Right lobe of liver (tissue), 6 donors: Measurements from ENCODE around the gene PIK3C2B. TPM values are rescaled to one million over a fixed set of nuclear protein-coding genes. Genes with fewer than 3 reads are reported as not detected.

Experiments
- ATAC-seq, 4 donors: fragments of 200-7000 bp; cut with Tn5 transposase; one replicate each; pipeline ENCODE4 v1.9.1; 2020; ENCODE audit warnings: mild to moderate bottlenecking in 4 of 4, moderate library complexity in 4 of 4
- DNase-seq, 3 donors: peaks; one replicate each; pipeline ENCODE4 v3.0.0-alpha.2; 2020
- H3K27ac ChIP-seq, 3 donors: fragments of 200-600 bp; one replicate each; pipeline ENCODE4 v1.8.0; 2022
- H3K27me3 ChIP-seq, 2 donors: fragments of 200-600 bp; one replicate each; pipeline ENCODE4 v1.8.0; 2022
- H3K36me3 ChIP-seq, 4 donors: fragments of 200-600 bp; sonication (generic) in 1 of 4; one replicate each; pipeline versions ENCODE4 v1.5.1 to v1.8.0; 2017 to 2022; ENCODE audit warnings: control low read depth in 1 of 4
- H3K4me1 ChIP-seq, 4 donors: fragments of 200-600 bp; sonication (generic) in 1 of 4; one replicate each; pipeline versions ENCODE4 v1.5.1 to v1.8.0; 2017 to 2022; ENCODE audit warnings: control low read depth in 1 of 4
- H3K4me3 ChIP-seq, 3 donors: fragments of 200-600 bp; one replicate each; pipeline ENCODE4 v1.8.0; 2022
- H3K9me3 ChIP-seq, 4 donors: fragments of 200-600 bp; sonication (generic) in 1 of 4; one replicate each; pipeline versions ENCODE4 v1.5.1 to v1.8.0; 2017 to 2022; ENCODE audit warnings: control low read depth in 1 of 4
- CTCF ChIP-seq, 4 donors: fragments of 200-600 bp in 3 of 4; fragments of 450-650 bp in 1 of 4; IDR thresholded peaks; one replicate each; pipeline versions ENCODE4 v1.5.1 to v1.8.0; 2016 to 2022; ENCODE audit warnings: antibody characterized with exemption in 4 of 4, mild to moderate bottlenecking in 2 of 4
- POLR2A ChIP-seq: fragments of 450-650 bp; IDR thresholded peaks from one replicate; pipeline ENCODE4 v1.6.1; 2017; ENCODE audit warnings: antibody characterized with exemption, mild to moderate bottlenecking
- WGBS: methylation state at CpG from one replicate; pipeline ENCODE4 v1.1.6; 2018; ENCODE audit warnings: low coverage, low lambda C conversion rate; ENCODE audit not compliant: insufficient coverage; ENCODE audit errors: missing lambda C conversion rate; 5-methylcytosine and 5-hydroxymethylcytosine counted together
- intact Hi-C, 2 donors: fragments of 100-400 bp; cut with DNase I; formaldehyde crosslinking; loops; one replicate each; pipeline versions ENCODE4 v1.11.2 to v1.14.1; 2022
- total RNA-seq, 6 experiments: library from RNA; depleted of rRNA in 2 of 6; stranded (reverse); fragments of >200 nt in 2 of 6; fragmentation: NEBNext Ultra II Directional in 3 of 6; extraction: Animal tissue kit (Norgen Biotek cat#: 25700) in 3 of 6; gene quantifications; one replicate each; pipeline versions ENCODE4 v1.1.0 to v1.2.4, GENCODE V29; 2016 to 2023
- donor health status: DM: no; HTN: yes; CAD: no.
- donor health status: DM: no; HTN: no; CAD: no.
- donor health status: DM: no; HTN: no; CAD: no.
- donor health status: DM: no; HTN: yes; CAD: no.
- donor health status: DM: no; HTN: yes; CAD: no.

Gene PIK3C2B
- total RNA-seq, 6 experiments from 2014 or later: 7.6 to 18.5 (median 10.1) TPM

GRCh38 chr1:204473400-204473965 lies 21.1 kb downstream of the PIK3C2B start:
- H3K27ac ChIP-seq: no peak overlapping the region
- no peaks in the 10 kb centered on the region for H3K9me3 ChIP-seq
- no peak overlapping the region for H3K4me3 ChIP-seq
- no peaks in the 10 kb centered on the region for H3K27me3 ChIP-seq
- intact Hi-C loops: no loop called here
- ATAC-seq (no peak), DNase-seq (no peak)
- peaks cover 0 to 18% (median 3%) of the 10 kb centered on the region in 4 donors for H3K4me1 ChIP-seq
- H3K36me3 ChIP-seq: no peaks in the 10 kb centered on the region
- no CpG with 5 or more reads among the region's 1 CpG for whole genome bisulfite sequencing
- no peak for TF ChIP-seq CTCF (IDR thresholded peaks at IDR 0.05)
- no peak for TF ChIP-seq POLR2A

- TF ChIP-seq POLR2A: no peak
- no peak for TF ChIP-seq CTCF (IDR thresholded peaks at IDR 0.05)
- WGBS: 100% methylated on average over 2 of the region's 2 CpGs
- DNase-seq (no peak), ATAC-seq (no peak)
- no peaks in the 10 kb centered on the region for H3K27me3 ChIP-seq
- H3K36me3 ChIP-seq: no peaks in the 10 kb centered on the region
- H3K27ac ChIP-seq: no peak overlapping the region
- H3K4me3 ChIP-seq: no peak overlapping the region
- intact Hi-C loops: no loop called here
- H3K9me3 ChIP-seq: no peaks in the 10 kb centered on the region
- peaks cover 0 to 10% (median 3%) of the 10 kb centered on the region in 4 donors for H3K4me1 ChIP-seq
Observed at GRCh38 chr1:204472660-204473059, 21.9 kb downstream of the PIK3C2B start.

- DNase-seq: no peak
- H3K9me3 ChIP-seq: no peaks in the 10 kb centered on the region
- TF ChIP-seq POLR2A: no peak
- TF ChIP-seq CTCF (IDR thresholded peaks at IDR 0.05): no peak
- intact Hi-C loops: no loop called here
- no peaks in the 10 kb centered on the region for H3K36me3 ChIP-seq
- H3K27ac ChIP-seq: no peak overlapping the region
- H3K4me3 ChIP-seq: no peak overlapping the region
- WGBS: 91% methylated on average over 4 of the region's 4 CpGs
- no peaks in the 10 kb centered on the region for H3K27me3 ChIP-seq
- H3K4me1 ChIP-seq: peaks cover 0 to under 1% (median 0%) of the 10 kb centered on the region in 4 donors
- no peak for ATAC-seq
Observed at GRCh38 chr1:204471687-204472086, 22.9 kb downstream of the PIK3C2B start.

GRCh38 chr1:204469304-204469703 lies 25.3 kb downstream of the PIK3C2B start:
- Histone ChIP-seq H3K4me3 (no peak overlapping the region), H3K27ac (no peak overlapping the region), H3K9me3 (no peaks in the 10 kb centered on the region), H3K36me3 (no peaks in the 10 kb centered on the region), H3K27me3 (no peaks in the 10 kb centered on the region), H3K4me1 (no peaks in the 10 kb centered on the region)
- WGBS: 100% methylated on average over 1 of the region's 10 CpGs
- intact Hi-C loops: no loop called here
- no peak for TF ChIP-seq POLR2A
- no peak for TF ChIP-seq CTCF (IDR thresholded peaks at IDR 0.05)
- DNase-seq (no peak), ATAC-seq (no peak)
